Nephron (organoid): ENCODE results near the gene ZFC3H1.
A peak's percentile ranks its signal among the peaks of the same experiment; 100 is the strongest.

ENCODE experiments used
- H3K27ac Mint-ChIP-seq, 3 experiments: 2 replicates each; pipeline ENCODE4 v1.8.0; 2020; ENCODE audit warnings: mixed read lengths in 3 of 3, mild to moderate bottlenecking in 2 of 3, moderate library complexity in 1 of 3
- H3K27me3 Mint-ChIP-seq: 2 replicates; pipeline ENCODE4 v1.8.0; 2021; ENCODE audit warnings: low read depth, mild to moderate bottlenecking, moderate library complexity, mixed read lengths
- H3K36me3 Mint-ChIP-seq: 2 replicates; pipeline ENCODE4 v1.8.0; 2020; ENCODE audit warnings: low read depth, mixed read lengths
- H3K4me1 Mint-ChIP-seq: 2 replicates; pipeline ENCODE4 v1.8.0; 2020; ENCODE audit warnings: mixed read lengths
- H3K4me3 Mint-ChIP-seq, 3 experiments: 2 replicates each; pipeline ENCODE4 v1.8.0; 2020; ENCODE audit warnings: mild to moderate bottlenecking in 3 of 3, mixed read lengths in 3 of 3, moderate library complexity in 2 of 3
- H3K9me3 Mint-ChIP-seq: 2 replicates; pipeline ENCODE4 v1.8.0; 2020; ENCODE audit warnings: mixed read lengths
- CTCF ChIP-seq, 3 experiments: fragments of 200-600 bp; sonication (generic); IDR thresholded peaks; one replicate each; pipeline ENCODE4 v1.5.0; 2021; ENCODE audit warnings: antibody characterized with exemption in 3 of 3; ENCODE audit not compliant: unreplicated experiment in 3 of 3

Gene ZFC3H1

GRCh38 chr12:71591601-71592000, 72.0 kb downstream of the ZFC3H1 start:
- Mint-ChIP-seq H3K27me3 (peaks cover 19% of the 10 kb centered on the region), H3K36me3 (peaks cover 6% of the 10 kb centered on the region), H3K27ac (no peak overlapping the region), H3K4me3 (no peak overlapping the region), H3K9me3 (no peaks in the 10 kb centered on the region), H3K4me1 (no peaks in the 10 kb centered on the region)
- no peak for TF ChIP-seq CTCF (IDR thresholded peaks at IDR 0.05; ENCODE audit: unreplicated experiment in 3 of 3)

GRCh38 chr12:71589478-71589881, 74.2 kb downstream of the ZFC3H1 start:
- Mint-ChIP-seq H3K27ac (peak overlapping the region in 1 of 3 experiments; percentile 47), H3K4me1 (no peaks in the 10 kb centered on the region)

GRCh38 chr12:71587012-71587411, 76.6 kb downstream of the ZFC3H1 start:
- Mint-ChIP-seq H3K4me3 (no peak overlapping the region), H3K36me3 (peaks cover 26% of the 10 kb centered on the region), H3K27me3 (peaks cover 18% of the 10 kb centered on the region), H3K9me3 (no peaks in the 10 kb centered on the region), H3K27ac (no peak overlapping the region), H3K4me1 (no peaks in the 10 kb centered on the region)
- TF ChIP-seq CTCF (IDR thresholded peaks at IDR 0.05; ENCODE audit: unreplicated experiment in 3 of 3), result no peak

More at GRCh38 chr12:71589478-71589881, 74.2 kb downstream of the ZFC3H1 start:
- H3K9me3 Mint-ChIP-seq, result no peaks in the 10 kb centered on the region
- H3K4me3 Mint-ChIP-seq, result no peak overlapping the region
- H3K27me3 Mint-ChIP-seq, result peaks cover 21% of the 10 kb centered on the region
- peaks cover 11% of the 10 kb centered on the region for H3K36me3 Mint-ChIP-seq
- no peak for TF ChIP-seq CTCF (IDR thresholded peaks at IDR 0.05; ENCODE audit: unreplicated experiment in 3 of 3)

GRCh38 chr12:71585218-71585617, 78.4 kb downstream of the ZFC3H1 start:
- Mint-ChIP-seq H3K36me3 (peaks cover 30% of the 10 kb centered on the region), H3K27me3 (peaks cover 17% of the 10 kb centered on the region), H3K9me3 (no peaks in the 10 kb centered on the region), H3K4me3 (no peak overlapping the region), H3K27ac (no peak overlapping the region), H3K4me1 (no peaks in the 10 kb centered on the region)
- no peak for TF ChIP-seq CTCF (IDR thresholded peaks at IDR 0.05; ENCODE audit: unreplicated experiment in 3 of 3)

- H3K9me3 Mint-ChIP-seq, result no peaks in the 10 kb centered on the region
- no peak overlapping the region for H3K27ac Mint-ChIP-seq
- no peak for TF ChIP-seq CTCF (IDR thresholded peaks at IDR 0.05; ENCODE audit: unreplicated experiment in 3 of 3)
- H3K4me3 Mint-ChIP-seq, result no peak overlapping the region
- H3K4me1 Mint-ChIP-seq, result no peaks in the 10 kb centered on the region
- peaks cover 30% of the 10 kb centered on the region for H3K36me3 Mint-ChIP-seq
- peaks cover 20% of the 10 kb centered on the region for H3K27me3 Mint-ChIP-seq
Observed at GRCh38 chr12:71584356-71584755, 79.3 kb downstream of the ZFC3H1 start.

- peaks cover 35% of the 10 kb centered on the region for H3K36me3 Mint-ChIP-seq
- no peaks in the 10 kb centered on the region for H3K9me3 Mint-ChIP-seq
- TF ChIP-seq CTCF (IDR thresholded peaks at IDR 0.05; ENCODE audit: unreplicated experiment in 3 of 3), result no peak
- peaks cover 28% of the 10 kb centered on the region for H3K27me3 Mint-ChIP-seq
- no peak overlapping the region for H3K27ac Mint-ChIP-seq
- H3K4me1 Mint-ChIP-seq, result no peaks in the 10 kb centered on the region
- no peak overlapping the region for H3K4me3 Mint-ChIP-seq
Observed at GRCh38 chr12:71582925-71583324, 80.7 kb downstream of the ZFC3H1 start.
